Spleen (tissue), 11 donors: ENCODE results near the gene NAALADL2. TPM values are rescaled to one million over a fixed set of nuclear protein-coding genes. Genes with fewer than 3 reads are reported as not detected.
"Not testable (repeated sequence)": the region's sequence is repeated elsewhere in the genome, so short reads cannot be mapped to it uniquely, and the experiment has no call there.

Experiments
- DNase-seq: peaks from one replicate; pipeline ENCODE4 v3.0.0-alpha.2; 2020
- H3K27ac ChIP-seq, 8 donors: fragments of 200-600 bp; sonication (generic) in 7 of 8; 1 replicate in 4 of 8; 2 replicates in 4 of 8; pipeline versions ENCODE4 v1.5.0 to v1.8.0; 2016 to 2021; ENCODE audit warnings: inconsistent platforms in 4 of 8, mild to moderate bottlenecking in 4 of 8, moderate library complexity in 1 of 8
- H3K27me3 ChIP-seq, 7 donors: fragments of 200-600 bp; sonication (generic) in 6 of 7; replicated peaks in 1 of 7; 1 replicate in 4 of 7; 2 replicates in 3 of 7; pipeline versions ENCODE4 v1.5.0 to v1.8.0; 2016 to 2021; ENCODE audit warnings: inconsistent platforms in 3 of 7, mild to moderate bottlenecking in 1 of 7
- H3K36me3 ChIP-seq, 6 donors: fragments of 200-600 bp; sonication (generic) in 5 of 6; 1 replicate in 4 of 6; 2 replicates in 2 of 6; pipeline versions ENCODE4 v1.5.0 to v1.8.0; 2016 to 2021; ENCODE audit warnings: inconsistent platforms in 2 of 6
- H3K4me1 ChIP-seq, 6 donors: fragments of 200-600 bp; sonication (generic) in 5 of 6; 1 replicate in 3 of 6; 2 replicates in 3 of 6; pipeline versions ENCODE4 v1.5.0 to v1.8.0; 2016 to 2021; ENCODE audit warnings: inconsistent platforms in 3 of 6
- H3K4me3 ChIP-seq, 8 donors: fragments of 200-600 bp; sonication (generic) in 7 of 8; 1 replicate in 4 of 8; 2 replicates in 4 of 8; pipeline versions ENCODE4 v1.5.0 to v1.8.0; 2016 to 2021; ENCODE audit warnings: inconsistent platforms in 4 of 8, mild to moderate bottlenecking in 4 of 8, moderate library complexity in 2 of 8
- H3K9me3 ChIP-seq, 8 donors: fragments of 200-600 bp; sonication (generic) in 7 of 8; 1 replicate in 4 of 8; 2 replicates in 4 of 8; pipeline versions ENCODE4 v1.5.0 to v1.8.0; 2016 to 2021; ENCODE audit warnings: inconsistent platforms in 4 of 8
- POLR2A ChIP-seq, 3 donors: fragments of 450-650 bp; IDR thresholded peaks; one replicate each; pipeline ENCODE4 v1.5.1; 2017; ENCODE audit warnings: antibody characterized with exemption in 3 of 3, mild to moderate bottlenecking in 1 of 3
- POLR2AphosphoS5 ChIP-seq, 3 donors: sonication (generic); formaldehyde crosslinking; IDR thresholded peaks; one replicate each; pipeline ENCODE4 v1.5.1; 2017; ENCODE audit warnings: antibody characterized with exemption in 3 of 3
- WGBS, 5 donors: extraction: QIAGEN DNeasy Blood & Tissue Kit in 3 of 5; methylation state at CpG; one replicate each; pipeline versions ENCODE4 v1.1.5 to v1.1.7; 2013 to 2018; 5-methylcytosine and 5-hydroxymethylcytosine counted together
- intact Hi-C: fragments of 100-400 bp; cut with DNase I; formaldehyde crosslinking; loops from one replicate; pipeline ENCODE4 v1.15.0; 2023; ENCODE audit warnings: low total_unique reads
- polyA plus RNA-seq, 3 donors: library from polyadenylated mRNA; stranded (reverse); fragments of 200-250 nt; gene quantifications; one replicate each; pipeline ENCODE4 v1.2.1, GENCODE V29; 2013
- total RNA-seq, 7 donors: library from RNA; depleted of rRNA in 3 of 7; stranded (reverse); fragments of >200 nt in 3 of 7; fragmentation: NEBNext Ultra II Directional in 4 of 7; extraction: Animal tissue kit (Norgen Biotek cat#: 25700) in 4 of 7; gene quantifications; one replicate each; pipeline versions ENCODE4 v1.1.0 to v1.2.1, GENCODE V29; 2016 to 2021
- TF ChIP-seq, protein P1 (sequence below), 11 experiments: fragments of 200-600 bp in 7 of 11; fragments of 450-650 bp in 4 of 11; sonication (generic) in 4 of 11; IDR thresholded peaks in 8 of 11; conservative IDR thresholded peaks in 3 of 11; 1 replicate in 7 of 11; 2 replicates in 4 of 11; pipeline versions ENCODE4 v1.4.0 to v1.8.0; 2016 to 2021; ENCODE audit warnings: antibody characterized with exemption in 11 of 11, inconsistent platforms in 4 of 11, mild to moderate bottlenecking in 1 of 11
- donor health status: healthy with polysubstance abuse.
- donor health status: DM: no; HTN: no; CAD: no; lungs with moderate emphysema.
- donor health status: DM: no; HTN: no; CAD: no.
- donor health status: Bipolar disorder and iron deficiency.
- donor health status: healthy.
- donor health status: DM: no; HTN: no; CAD: no.
- donor health status: DM: yes; HTN: yes; CAD: no.

The NAALADL2 gene
- total and polyA plus RNA-seq, 10 donors = 0.09 to 14.4 (median 6.4) TPM

DNA sequence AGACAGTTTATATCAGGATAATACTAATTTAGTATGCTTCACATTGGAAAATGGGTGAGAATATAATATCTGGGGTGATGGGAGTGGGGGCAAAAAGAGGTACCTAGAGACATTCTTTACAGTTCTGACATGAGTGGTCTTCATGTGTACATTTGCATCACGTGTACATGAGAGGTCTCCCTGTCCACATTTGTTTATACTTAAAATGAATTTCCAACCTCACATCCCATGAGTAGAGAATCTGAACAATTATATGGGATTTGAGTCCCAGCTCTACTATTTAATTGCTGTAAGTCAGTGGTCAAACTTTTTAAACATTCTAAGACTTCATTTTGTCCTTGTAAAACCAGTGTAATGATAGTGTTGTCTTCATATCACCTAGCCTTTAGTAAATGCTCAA is 408.4 kb downstream of the NAALADL2 start:
- 0 to 44% (median 31%) methylated on average over 1 of the region's 1 CpG for WGBS, 5 donors

DNA sequence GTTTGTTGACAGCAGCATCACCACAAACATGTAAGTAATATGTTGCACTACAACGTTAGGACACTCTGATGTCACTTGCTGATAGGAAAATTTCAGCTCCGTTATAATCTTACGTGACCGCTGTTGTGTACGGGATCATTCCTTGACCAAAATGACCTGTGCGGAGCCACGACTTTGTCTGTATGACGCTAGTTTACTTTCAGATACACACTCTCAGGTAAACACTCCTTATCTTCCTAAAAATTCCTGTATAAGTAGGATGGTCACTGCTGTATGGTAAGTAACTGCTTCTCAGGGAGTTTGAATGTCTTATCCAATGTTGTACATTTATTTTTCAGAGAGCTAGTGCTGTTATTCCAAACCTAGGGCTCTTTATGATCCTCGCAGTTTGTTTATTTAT is 410.3 kb downstream of the NAALADL2 start:
- no peak for DNase-seq
- WGBS, 5 donors = 87 to 94% (median 91%) methylated on average over 9 of the region's 9 CpGs
- Histone ChIP-seq H3K27ac (no peak overlapping the region), H3K4me1 (no peaks in the 10 kb centered on the region), H3K4me3 (no peak overlapping the region), H3K36me3 (no peaks in the 10 kb centered on the region), H3K9me3 (no peaks in the 10 kb centered on the region), H3K27me3 (no peaks in the 10 kb centered on the region)
- intact Hi-C loops = no loop called here
- TF ChIP-seq POLR2A (IDR thresholded peaks at IDR 0.05) (no peak), POLR2AphosphoS5 (IDR thresholded peaks at IDR 0.05) (no peak)
- TF ChIP-seq, protein P1, sequence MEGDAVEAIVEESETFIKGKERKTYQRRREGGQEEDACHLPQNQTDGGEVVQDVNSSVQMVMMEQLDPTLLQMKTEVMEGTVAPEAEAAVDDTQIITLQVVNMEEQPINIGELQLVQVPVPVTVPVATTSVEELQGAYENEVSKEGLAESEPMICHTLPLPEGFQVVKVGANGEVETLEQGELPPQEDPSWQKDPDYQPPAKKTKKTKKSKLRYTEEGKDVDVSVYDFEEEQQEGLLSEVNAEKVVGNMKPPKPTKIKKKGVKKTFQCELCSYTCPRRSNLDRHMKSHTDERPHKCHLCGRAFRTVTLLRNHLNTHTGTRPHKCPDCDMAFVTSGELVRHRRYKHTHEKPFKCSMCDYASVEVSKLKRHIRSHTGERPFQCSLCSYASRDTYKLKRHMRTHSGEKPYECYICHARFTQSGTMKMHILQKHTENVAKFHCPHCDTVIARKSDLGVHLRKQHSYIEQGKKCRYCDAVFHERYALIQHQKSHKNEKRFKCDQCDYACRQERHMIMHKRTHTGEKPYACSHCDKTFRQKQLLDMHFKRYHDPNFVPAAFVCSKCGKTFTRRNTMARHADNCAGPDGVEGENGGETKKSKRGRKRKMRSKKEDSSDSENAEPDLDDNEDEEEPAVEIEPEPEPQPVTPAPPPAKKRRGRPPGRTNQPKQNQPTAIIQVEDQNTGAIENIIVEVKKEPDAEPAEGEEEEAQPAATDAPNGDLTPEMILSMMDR (IDR thresholded peaks at IDR 0.05 in 8 of 11, conservative IDR thresholded peaks at IDR 0.05 in 3 of 11) = no peak

More for the DNA sequence above, 408.4 kb downstream of the NAALADL2 start:
- no peaks in the 10 kb centered on the region for H3K4me1 ChIP-seq
- intact Hi-C loops = no loop called here
- H3K36me3 ChIP-seq = no peaks in the 10 kb centered on the region
- TF ChIP-seq POLR2AphosphoS5 (IDR thresholded peaks at IDR 0.05) = no peak
- TF ChIP-seq, protein P1 (IDR thresholded peaks at IDR 0.05 in 8 of 11, conservative IDR thresholded peaks at IDR 0.05 in 3 of 11) = no peak
- no peak for TF ChIP-seq POLR2A (IDR thresholded peaks at IDR 0.05)
- H3K9me3 ChIP-seq = no peaks in the 10 kb centered on the region
- H3K4me3 ChIP-seq = no peak overlapping the region
- no peaks in the 10 kb centered on the region for H3K27me3 ChIP-seq
- no peak overlapping the region for H3K27ac ChIP-seq
- DNase-seq = no peak

DNA sequence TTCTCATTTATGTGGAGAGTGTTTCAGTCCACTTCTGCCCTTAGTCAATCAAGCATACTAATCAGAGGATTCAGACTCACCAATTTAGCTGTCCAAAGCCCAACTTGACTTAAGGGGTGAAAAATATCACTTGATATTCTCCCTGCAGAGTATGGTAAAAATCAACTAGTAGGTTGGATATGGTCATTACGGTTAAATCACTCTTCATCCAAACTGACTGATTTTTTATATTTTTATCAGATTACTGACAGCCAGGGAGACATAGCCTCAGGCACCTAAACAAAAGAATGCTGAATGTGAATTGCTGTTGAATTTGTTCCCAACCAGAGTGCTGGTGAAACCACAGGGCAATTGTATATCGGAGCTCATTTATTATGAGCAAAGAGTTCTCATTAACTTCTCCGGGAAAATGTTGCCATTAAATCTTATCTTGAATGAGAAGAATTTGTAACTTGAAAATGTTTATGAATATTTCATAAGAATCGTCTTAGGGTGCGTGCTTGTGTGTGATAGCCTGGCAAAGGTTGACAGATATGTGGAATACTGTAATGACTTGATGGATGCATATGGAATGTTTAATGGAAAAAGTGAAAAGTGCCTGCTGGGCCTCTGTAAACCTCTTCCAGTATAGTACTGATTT is 411.2 kb downstream of the NAALADL2 start:
- no peak overlapping the region for H3K4me3 ChIP-seq
- WGBS, 5 donors = 79 to 91% (median 86%) methylated on average over 5 of the region's 5 CpGs
- H3K9me3 ChIP-seq = no peaks in the 10 kb centered on the region
- H3K4me1 ChIP-seq = no peaks in the 10 kb centered on the region
- H3K27ac ChIP-seq = no peak overlapping the region
- H3K36me3 ChIP-seq = no peaks in the 10 kb centered on the region
- intact Hi-C loops = no loop called here
- TF ChIP-seq, protein P1 (IDR thresholded peaks at IDR 0.05 in 8 of 11, conservative IDR thresholded peaks at IDR 0.05 in 3 of 11) = no peak
- TF ChIP-seq POLR2A (IDR thresholded peaks at IDR 0.05) (no peak), POLR2AphosphoS5 (IDR thresholded peaks at IDR 0.05) (no peak)
- no peak for DNase-seq
- H3K27me3 ChIP-seq = no peaks in the 10 kb centered on the region

DNA sequence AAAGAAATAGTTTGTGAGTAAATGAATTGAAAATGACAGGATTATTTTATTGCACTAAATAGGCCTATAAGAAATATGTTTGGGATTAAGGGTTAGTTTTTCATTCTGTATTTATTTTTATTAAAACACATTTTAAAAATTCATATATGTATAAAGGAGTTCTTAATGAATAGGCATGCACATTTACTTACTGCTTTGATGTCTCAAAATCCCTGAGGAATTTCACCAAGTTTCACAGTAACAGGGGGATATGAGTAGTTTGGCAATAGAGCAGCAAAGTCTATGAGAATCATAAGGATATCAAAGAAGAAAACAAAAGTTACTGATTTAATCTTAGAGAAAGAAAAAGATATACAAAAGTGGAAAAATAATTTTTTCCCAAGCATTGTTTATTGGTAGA is 411.7 kb downstream of the NAALADL2 start:
- DNase-seq = no peak
- Histone ChIP-seq H3K9me3 (no peaks in the 10 kb centered on the region), H3K27ac (no peak overlapping the region), H3K36me3 (no peaks in the 10 kb centered on the region), H3K27me3 (no peaks in the 10 kb centered on the region), H3K4me1 (no peaks in the 10 kb centered on the region), H3K4me3 (no peak overlapping the region)
- TF ChIP-seq POLR2AphosphoS5 (IDR thresholded peaks at IDR 0.05) = no peak
- TF ChIP-seq POLR2A (IDR thresholded peaks at IDR 0.05) = no peak
- TF ChIP-seq, protein P1 (IDR thresholded peaks at IDR 0.05 in 8 of 11, conservative IDR thresholded peaks at IDR 0.05 in 3 of 11) = no peak
- intact Hi-C loops = no loop called here

DNA sequence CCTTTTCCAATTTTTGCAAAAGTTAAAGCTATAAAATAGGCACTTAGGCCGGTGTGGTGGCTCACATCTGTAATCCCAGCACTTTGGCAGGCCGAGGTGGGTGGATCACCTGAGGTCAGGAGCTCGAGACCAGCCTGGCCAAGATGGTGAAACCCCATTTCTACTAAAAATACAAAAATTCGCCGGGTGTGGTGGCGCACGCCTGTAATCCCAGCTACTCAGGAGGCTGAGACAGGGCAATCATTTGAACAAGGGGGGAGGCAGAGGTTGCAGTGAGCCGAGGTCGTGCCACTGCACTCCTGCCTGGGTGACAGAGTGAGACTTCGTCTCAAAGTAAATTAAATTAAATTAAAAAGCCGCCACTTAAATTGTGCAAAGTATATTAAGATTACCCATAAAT is 412.3 kb downstream of the NAALADL2 start:
- 85 to 94% (median 90%) methylated on average over 11 of the region's 11 CpGs for WGBS, 5 donors
- H3K27me3 ChIP-seq, H3K36me3 ChIP-seq, intact Hi-C loops, H3K9me3 ChIP-seq, H3K4me1 ChIP-seq, DNase-seq, H3K27ac ChIP-seq, H3K4me3 ChIP-seq: not testable (repeated sequence)
